ENCODE data around the gene TASP1.
"Not testable (repeated sequence)": the region's sequence is repeated elsewhere in the genome, so short reads cannot be mapped to it uniquely, and the experiment has no call there.

The TASP1 gene

DNA sequence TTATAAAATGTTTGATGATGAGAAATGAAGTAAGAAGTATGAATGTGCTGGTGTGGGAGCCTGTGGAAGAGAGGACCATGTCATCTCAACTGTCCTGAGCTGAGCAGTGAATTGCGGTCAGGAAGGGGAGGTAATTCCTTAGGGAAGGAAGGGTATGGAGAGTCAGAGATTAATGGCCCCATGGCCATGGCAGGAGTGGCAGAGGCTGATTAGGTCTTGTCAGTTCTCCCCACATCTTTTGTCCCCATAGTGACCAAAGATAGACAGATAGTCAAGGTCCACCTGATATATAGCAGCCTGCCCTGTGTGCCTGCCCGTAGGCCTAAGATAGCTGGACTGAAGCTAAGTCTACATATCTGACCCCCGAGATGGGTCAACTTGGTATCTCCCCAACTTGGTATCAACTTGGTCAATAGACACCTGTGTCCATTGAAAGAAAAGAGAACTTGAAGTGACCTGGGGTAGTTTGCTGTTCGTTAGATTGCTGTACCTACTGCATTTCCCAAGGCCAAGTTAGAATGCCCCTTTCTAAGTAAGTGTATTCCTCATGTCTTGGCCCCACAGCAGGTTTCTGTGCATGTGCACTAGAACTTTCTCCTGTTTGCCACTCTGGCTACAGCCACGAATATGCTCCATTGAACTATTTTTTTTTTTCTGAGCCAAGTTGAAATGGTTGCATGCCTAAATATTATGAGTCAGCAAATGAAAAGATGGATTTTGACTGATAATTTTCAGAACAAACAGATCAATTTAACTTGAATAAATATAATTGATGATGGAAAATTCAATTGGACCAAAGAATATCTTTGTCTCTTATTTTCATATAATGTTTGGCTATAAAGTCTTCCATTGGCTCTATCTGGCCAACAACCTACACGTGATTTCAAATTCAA, 274.2 kb downstream of the TASP1 start:
- no peak overlapping the region for H3K27ac ChIP-seq
- no peak overlapping the region for H3K4me3 ChIP-seq

DNA sequence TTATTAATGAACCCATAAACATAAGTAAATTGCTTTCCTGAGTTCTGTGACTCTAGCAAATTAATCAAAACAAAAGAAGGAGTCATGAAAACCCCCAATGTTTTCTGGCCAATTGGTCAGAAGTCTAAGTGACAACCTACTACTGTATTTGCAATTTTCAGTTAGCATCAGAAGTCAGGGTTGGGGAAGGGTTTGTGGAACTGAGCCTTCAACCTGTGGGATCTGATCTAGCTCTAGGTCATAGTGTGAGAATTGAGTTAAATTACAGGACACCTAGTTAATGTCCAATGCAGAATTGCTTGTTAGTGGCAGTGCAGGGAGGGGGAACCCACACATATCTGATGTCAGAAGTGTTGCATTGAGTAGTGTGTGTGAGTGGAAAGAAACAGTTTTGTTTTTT, 275.3 kb downstream of the TASP1 start:
- H3K4me3 ChIP-seq = no peak overlapping the region
- H3K27ac ChIP-seq = no peak overlapping the region

- not testable (repeated sequence) for H3K27ac ChIP-seq, H3K4me3 ChIP-seq
These were observed 276.6 kb downstream of the TASP1 start for GRCh38 chr20:13362165-13362564.

GRCh38 chr20:13358936-13359335, 279.8 kb downstream of the TASP1 start:
- H3K27ac ChIP-seq = not testable (repeated sequence)

DNA sequence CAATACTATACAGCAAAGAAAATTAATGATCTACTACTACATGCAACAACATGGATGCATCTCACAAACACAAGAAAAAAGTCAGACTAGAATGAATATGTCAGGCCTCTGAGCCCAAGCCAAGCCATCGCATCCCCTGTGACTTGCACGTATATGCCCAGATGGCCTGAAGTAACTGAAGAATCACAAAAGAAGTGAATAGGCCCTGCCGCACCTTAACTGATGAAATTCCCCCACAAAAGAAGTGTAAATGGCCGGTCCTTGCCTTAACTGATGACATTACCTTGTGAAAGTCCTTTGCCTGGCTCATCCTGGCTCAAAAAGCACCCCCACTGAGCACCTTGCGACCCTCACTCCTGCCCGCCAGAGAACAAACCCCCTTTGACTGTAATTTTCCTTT, 280.9 kb downstream of the TASP1 start:
- not testable (repeated sequence) for H3K4me3 ChIP-seq, H3K27ac ChIP-seq

More at GRCh38 chr20:13358936-13359335, 279.8 kb downstream of the TASP1 start:
- not testable (repeated sequence) for H3K4me3 ChIP-seq

GRCh38 chr20:13356591-13356990, 282.1 kb downstream of the TASP1 start:
- Histone ChIP-seq H3K4me3 (no peak overlapping the region), H3K27ac (peak overlapping the region in 5 of 21 experiments; percentile 21 to 72 (median 27))

- Histone ChIP-seq H3K27ac (peak overlapping the region in 8 of 21 experiments; percentile 5 to 72 (median 27)), H3K4me3 (no peak overlapping the region)
These were observed 282.7 kb downstream of the TASP1 start for GRCh38 chr20:13355941-13356486.

DNA sequence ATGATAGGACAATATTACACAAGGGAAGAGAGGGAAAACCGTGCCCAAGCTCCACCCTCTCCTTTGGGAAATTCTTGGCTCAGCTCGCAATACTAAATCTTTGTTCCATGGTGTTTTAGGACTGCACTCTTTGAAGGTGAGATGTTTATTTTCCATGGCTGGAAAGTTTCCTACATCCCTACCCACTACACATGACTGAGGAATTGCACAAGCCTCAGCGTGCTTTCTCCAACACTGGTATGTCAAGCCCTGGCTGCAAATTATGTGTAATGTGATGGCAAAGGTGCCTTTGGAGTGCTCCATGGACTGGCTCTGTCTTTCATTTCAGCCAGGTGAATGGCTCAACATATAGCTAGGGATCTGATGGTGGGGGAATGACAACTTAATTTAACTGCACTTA, 283.3 kb downstream of the TASP1 start:
- Histone ChIP-seq H3K4me3 (no peak overlapping the region), H3K27ac (peak overlapping the region in 8 of 21 experiments; percentile 5 to 72 (median 27))

DNA sequence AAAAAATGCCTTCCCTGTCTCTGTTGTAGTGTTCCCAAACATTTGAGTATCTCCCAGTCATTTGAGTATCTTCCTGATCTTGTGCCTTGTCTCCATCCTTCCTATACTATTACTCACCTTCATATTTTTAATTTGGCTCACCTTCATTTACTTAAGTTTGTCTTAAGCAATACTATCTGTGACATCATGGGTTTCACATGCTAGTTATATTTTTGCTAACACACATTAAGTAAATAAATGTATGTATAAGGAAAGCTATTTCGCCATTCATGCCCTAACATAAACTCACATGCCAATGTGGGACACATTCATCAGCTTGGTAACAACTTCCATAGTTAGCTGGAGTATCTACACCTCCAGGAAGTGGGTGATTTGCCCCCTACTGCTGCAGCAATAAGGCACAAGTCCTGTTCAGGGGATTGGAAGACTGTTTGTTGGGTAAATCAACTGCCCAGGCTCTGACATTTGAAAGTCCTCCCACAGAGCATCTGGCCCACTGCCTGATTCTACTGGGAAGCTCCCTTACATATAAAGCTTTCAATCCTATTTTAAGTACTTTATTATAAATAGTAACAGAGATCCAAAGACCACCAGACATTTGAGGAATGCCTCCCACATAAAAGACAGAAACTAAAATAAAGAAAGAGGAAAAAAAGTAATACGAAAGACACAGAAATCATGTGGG, 285.3 kb downstream of the TASP1 start:
- Histone ChIP-seq H3K4me3 (no peak overlapping the region), H3K27ac (no peak overlapping the region)

DNA sequence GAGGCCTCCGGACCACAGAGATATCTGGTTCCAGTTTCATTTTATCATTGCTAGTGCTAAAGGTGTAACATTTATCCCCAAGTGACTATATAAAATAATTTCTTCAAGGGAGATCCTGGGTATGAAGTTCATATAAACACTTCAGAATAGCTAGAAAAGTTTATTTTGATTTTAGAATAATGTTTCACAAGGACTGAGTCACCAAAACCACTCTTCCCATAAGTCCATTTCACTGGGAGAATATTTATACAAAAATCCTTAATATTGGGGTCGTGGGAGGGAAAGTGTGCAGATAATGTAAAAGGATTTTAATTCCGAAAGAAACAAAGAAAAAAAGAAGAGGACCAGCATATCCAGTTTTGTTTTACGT, 289.5 kb downstream of the TASP1 start:
- H3K27ac ChIP-seq = peak overlapping the region in 2 of 21 experiments; percentile 13 to 73
- no peak overlapping the region for H3K4me3 ChIP-seq

GRCh38 chr20:13348311-13349234, 290.2 kb downstream of the TASP1 start:
- Histone ChIP-seq H3K27ac (peak overlapping the region in 2 of 21 experiments; percentile 13 to 73), H3K4me3 (no peak overlapping the region)

DNA sequence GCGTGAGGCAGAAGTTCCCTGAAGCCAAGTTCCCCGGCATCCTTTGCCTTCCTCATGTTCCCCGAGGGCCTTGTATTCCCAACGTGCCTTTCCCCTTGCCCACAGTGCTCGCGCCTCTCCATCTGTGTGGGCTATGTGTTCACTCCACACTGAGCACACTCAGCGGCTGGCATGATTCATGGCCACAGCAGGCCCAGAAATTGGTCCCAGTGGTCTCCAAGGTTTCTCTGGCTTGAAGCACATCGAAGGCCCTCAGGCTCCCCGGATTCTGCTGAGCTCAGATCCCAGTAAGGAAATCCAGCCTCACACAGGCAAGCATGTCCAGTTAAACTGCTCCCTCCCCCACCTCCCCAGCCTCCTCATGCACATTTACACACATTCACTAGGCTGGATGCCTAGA, 294.1 kb downstream of the TASP1 start:
- H3K4me3 ChIP-seq = no peak overlapping the region
- H3K27ac ChIP-seq = peak overlapping the region in 1 of 21 experiments; percentile 66

DNA sequence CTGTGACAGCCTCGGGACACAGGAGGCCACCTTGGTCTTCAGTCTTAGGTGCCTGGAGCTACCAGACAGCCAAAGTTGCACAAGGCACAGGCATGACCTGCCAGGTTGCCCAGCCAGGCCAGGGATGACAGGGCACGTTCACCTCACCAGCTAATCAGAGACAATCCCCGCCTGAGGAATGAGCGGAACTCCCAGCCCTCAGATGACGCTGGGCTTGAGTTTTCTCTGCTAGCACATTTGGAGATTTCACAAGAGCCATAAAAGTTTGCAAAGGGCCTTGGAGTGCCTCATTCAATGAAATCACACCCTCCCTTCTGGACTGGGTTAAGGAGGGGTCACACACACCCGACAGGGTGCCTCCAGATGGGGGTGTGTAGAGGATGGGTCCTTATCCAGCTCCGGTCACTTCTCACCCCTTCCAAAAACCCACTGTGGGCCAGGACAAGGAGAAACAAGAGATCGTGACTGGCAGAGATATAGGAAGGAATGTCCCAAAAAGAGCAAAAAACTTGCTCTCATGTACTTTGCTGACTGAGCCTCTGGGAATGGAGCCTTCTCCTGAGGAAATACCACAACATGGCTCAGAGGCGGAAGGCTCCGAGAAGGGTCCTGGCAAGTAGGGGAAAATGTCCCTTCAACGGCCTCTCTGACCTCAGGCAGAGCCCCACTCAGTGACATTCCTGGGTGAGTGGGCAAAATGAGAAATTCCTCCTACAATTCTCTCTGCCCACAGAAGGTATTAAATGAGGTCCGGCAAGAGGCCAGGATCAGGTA, 296.1 kb downstream of the TASP1 start:
- Histone ChIP-seq H3K4me3 (no peak overlapping the region), H3K27ac (peak overlapping the region in 14 of 21 experiments; percentile 3 to 70 (median 50))

GRCh38 chr20:13341737-13342393, 296.9 kb downstream of the TASP1 start:
- H3K27ac ChIP-seq = peak overlapping the region in 11 of 21 experiments; percentile 3 to 70 (median 48)
- no peak overlapping the region for H3K4me3 ChIP-seq

DNA sequence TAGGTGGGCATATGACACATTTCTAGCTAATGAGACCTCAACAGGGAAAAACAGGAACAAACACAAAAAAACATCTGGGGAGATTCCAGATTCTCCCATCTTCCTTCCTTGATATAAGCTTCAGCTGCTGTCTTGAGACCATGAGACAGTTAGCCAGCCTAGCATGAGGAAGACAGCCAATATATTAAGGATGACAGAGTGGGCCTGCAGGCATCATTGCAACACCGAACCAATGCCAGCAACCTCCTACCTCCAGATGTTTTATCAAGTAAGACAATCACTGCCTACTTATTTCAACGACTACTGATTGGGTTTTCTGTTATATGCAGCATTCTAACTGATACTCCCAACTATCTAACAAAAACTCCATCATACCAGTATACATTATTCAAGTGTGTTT, 298.6 kb downstream of the TASP1 start:
- no peak overlapping the region for H3K4me3 ChIP-seq
- peak overlapping the region in 2 of 21 experiments; percentile 18 to 59 for H3K27ac ChIP-seq
